Activated CD4-positive, alpha-beta memory T cell treated with anti-CD3 and anti-CD28 coated beads for 36 hours (primary cell): Measurements from ENCODE around the gene DAB1. TPM values are rescaled to one million over a fixed set of nuclear protein-coding genes. Genes with fewer than 3 reads are reported as not detected.
"Not testable (repeated sequence)": the region's sequence is repeated elsewhere in the genome, so short reads cannot be mapped to it uniquely, and the experiment has no call there.

Source experiments
- CTCF ChIA-PET: fragments of 350-600 bp; sonication (Branson Sonifier 250); formaldehyde crosslinking; loops from one replicate; lab custom pipeline; 2021; ENCODE audit warnings: antibody characterized with exemption, inconsistent platforms; lab: Charles Lee
- POLR2A ChIA-PET: fragments of 350-600 bp; sonication (Branson Sonifier 250); formaldehyde crosslinking; loops from one replicate; lab custom pipeline; 2021; ENCODE audit warnings: antibody characterized with exemption; lab: Charles Lee
- DNase-seq: peaks from one replicate; pipeline ENCODE4 v3.0.0-alpha.2; 2020
- H3K27ac Mint-ChIP-seq: one replicate; pipeline ENCODE4 v1.8.0; 2021; ENCODE audit warnings: mixed read lengths
- H3K27me3 Mint-ChIP-seq: one replicate; pipeline ENCODE4 v1.8.0; 2021; ENCODE audit warnings: mixed read lengths
- H3K36me3 Mint-ChIP-seq: one replicate; pipeline ENCODE4 v1.8.0; 2021; ENCODE audit warnings: mixed read lengths
- H3K4me1 Mint-ChIP-seq: one replicate; pipeline ENCODE4 v1.8.0; 2021; ENCODE audit warnings: low read depth, mixed read lengths
- H3K4me3 Mint-ChIP-seq: one replicate; pipeline ENCODE4 v1.8.0; 2021; ENCODE audit warnings: mild to moderate bottlenecking, mixed read lengths
- H3K9me3 Mint-ChIP-seq: one replicate; pipeline ENCODE4 v1.8.0; 2021; ENCODE audit warnings: mixed read lengths
- intact Hi-C: fragments of 100-400 bp; cut with micrococcal nuclease; formaldehyde crosslinking; loops from one replicate; pipeline ENCODE4 v1.15.1; 2023
- total RNA-seq, 2 experiments: library from RNA; stranded (reverse); gene quantifications; one replicate each; pipeline ENCODE4 v1.2.3, GENCODE V29; 2021

The DAB1 gene
- total RNA-seq, 2 experiments from 2014 or later: 0.24 to 0.46 TPM

DNA sequence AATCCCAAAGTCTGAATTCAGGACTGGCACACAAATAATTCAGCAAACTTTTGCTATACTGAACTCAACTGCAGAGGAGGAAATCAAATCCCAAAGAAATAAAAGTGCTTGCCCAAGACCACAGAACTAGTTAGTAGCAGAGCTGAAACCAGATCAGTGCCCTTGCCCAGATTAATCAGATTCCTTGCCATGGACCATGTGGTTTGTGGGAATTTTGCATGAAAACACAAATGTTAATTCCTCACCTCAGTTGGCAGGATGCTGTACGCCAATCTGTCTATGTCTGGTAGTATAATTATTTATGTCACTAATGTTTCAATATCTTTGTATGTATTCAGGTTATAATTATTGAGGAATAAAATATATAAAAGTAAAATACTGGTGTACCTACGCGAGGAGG is 173.8 kb downstream of the DAB1 start:
- intact Hi-C loops: no loop called here
- no peaks in the 10 kb centered on the region for H3K36me3 Mint-ChIP-seq
- no peak for DNase-seq
- ChIA-PET POLR2A (no interaction called here), CTCF (no interaction called here)
- H3K9me3 Mint-ChIP-seq: no peaks in the 10 kb centered on the region
- H3K27ac Mint-ChIP-seq: no peak overlapping the region
- no peaks in the 10 kb centered on the region for H3K4me1 Mint-ChIP-seq
- peaks cover 2% of the 10 kb centered on the region for H3K27me3 Mint-ChIP-seq
- H3K4me3 Mint-ChIP-seq: no peak overlapping the region

DNA sequence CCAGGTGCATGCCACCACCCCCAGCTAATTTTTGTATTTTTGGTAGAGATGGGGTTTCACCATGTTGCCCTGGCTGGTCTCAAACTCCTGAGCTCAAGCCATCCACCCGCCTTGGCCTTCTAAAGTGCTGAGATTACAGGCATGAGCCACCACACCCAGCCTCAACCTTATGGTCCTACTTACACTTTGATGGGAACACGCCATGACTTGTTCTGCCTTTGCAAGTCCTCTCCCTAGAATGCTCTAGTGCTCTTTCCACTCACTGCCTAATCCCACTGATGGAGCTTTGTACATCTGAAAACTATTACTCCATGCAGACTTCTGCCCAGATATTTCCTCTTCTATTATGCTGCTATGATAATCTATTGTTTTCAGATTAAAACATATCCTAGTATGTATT is 174.3 kb downstream of the DAB1 start:
- H3K27ac Mint-ChIP-seq: no peak overlapping the region
- H3K4me3 Mint-ChIP-seq: no peak overlapping the region
- no peaks in the 10 kb centered on the region for H3K4me1 Mint-ChIP-seq
- CTCF ChIA-PET: no interaction called here
- H3K36me3 Mint-ChIP-seq: no peaks in the 10 kb centered on the region
- no peaks in the 10 kb centered on the region for H3K9me3 Mint-ChIP-seq
- H3K27me3 Mint-ChIP-seq: peaks cover 2% of the 10 kb centered on the region
- intact Hi-C loops: no loop called here
- POLR2A ChIA-PET: no interaction called here
- DNase-seq: no peak

DNA sequence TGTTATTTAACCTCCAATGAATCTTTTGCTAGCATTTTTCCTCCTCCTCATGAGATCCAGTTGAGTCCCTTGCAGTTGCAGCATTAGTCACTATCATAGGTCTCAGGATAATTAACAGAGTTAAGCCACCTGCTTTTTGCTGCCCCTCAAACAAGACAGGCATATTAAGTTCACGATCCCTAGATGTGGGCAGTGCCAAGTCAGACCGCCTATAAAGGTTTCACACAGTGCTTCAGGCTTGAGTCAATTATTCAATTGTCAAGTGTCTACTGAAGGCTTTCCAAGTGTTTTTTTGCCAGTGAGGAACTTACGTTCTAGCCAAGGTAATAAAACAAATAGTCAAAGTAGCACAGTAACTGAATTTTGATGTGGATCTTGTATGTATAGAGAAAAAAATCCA is 175.0 kb downstream of the DAB1 start:
- Mint-ChIP-seq H3K4me3 (no peak overlapping the region), H3K27ac (no peak overlapping the region), H3K36me3 (no peaks in the 10 kb centered on the region), H3K9me3 (no peaks in the 10 kb centered on the region), H3K27me3 (peaks cover 2% of the 10 kb centered on the region), H3K4me1 (no peaks in the 10 kb centered on the region)
- ChIA-PET POLR2A (no interaction called here), CTCF (no interaction called here)
- no peak for DNase-seq
- intact Hi-C loops: no loop called here

DNA sequence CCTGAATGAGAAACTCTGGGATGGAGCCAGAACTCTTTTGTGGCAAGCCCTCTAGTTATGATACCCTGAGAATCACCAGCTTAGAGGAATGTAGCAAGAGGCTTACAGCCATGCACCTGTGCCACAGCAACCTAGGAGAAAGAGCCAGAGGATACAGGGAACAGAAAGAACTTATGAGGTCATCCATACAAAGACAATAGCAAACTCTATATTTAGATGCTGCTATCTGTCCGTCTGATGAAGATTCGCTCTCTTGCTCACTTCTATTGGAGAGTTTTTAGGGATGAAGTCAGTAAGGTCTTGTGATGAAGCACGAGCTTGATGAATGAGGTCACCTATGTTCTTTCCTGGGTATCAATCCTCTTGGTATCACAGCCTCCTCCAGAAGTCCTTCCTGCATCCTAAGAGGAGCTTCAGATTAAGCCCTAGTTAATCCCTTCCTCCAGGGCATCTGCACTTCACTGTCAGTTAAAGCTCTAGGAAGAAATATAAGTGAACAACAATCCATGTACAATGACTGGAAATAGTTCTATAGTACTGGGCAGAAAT is 185.6 kb downstream of the DAB1 start:
- H3K27me3 Mint-ChIP-seq: no peaks in the 10 kb centered on the region
- POLR2A ChIA-PET: no interaction called here
- no peak for DNase-seq
- no peaks in the 10 kb centered on the region for H3K36me3 Mint-ChIP-seq
- intact Hi-C loops: no loop called here
- no peak overlapping the region for H3K27ac Mint-ChIP-seq
- CTCF ChIA-PET: no interaction called here
- H3K4me1 Mint-ChIP-seq: no peaks in the 10 kb centered on the region
- H3K4me3 Mint-ChIP-seq: no peak overlapping the region
- no peaks in the 10 kb centered on the region for H3K9me3 Mint-ChIP-seq

DNA sequence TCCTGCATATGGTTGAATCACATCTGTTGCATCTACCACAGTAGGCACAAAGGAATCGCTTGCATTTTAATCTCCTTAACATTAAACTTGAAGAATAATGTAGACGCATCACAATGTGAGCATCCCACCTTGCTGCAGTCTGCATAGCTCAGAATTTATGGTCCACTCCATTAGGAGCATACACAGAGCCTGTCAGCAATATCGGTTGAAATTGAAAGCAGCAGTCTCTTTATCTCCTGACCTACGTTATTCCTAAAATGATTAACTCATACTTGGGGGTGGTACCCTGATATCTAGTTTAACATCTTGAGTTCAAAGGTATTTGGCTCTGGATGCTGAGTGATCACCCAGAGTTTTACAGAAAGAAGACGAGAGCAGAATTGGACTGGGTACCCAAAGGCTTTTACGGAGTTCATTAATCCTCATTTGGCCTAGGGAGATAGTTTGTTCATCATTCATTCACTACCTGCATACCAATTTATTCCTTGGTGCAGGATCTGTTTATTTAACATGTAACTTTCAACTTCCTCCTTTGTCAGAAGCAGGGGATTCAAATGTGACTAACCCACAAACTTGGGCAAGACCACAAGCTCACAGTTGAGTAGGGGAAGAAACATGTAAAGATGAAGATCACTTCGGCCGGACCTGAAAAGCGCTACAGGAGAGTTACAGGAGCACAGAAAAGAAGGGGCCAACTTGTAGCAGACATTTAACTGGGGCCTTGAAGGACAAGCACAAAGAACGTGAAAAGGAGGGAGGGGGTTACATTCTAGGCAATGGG is 187.9 kb downstream of the DAB1 start:
- intact Hi-C loops: no loop called here
- Mint-ChIP-seq H3K27ac (no peak overlapping the region), H3K36me3 (no peaks in the 10 kb centered on the region), H3K4me1 (no peaks in the 10 kb centered on the region), H3K27me3 (no peaks in the 10 kb centered on the region), H3K9me3 (no peaks in the 10 kb centered on the region), H3K4me3 (no peak overlapping the region)
- DNase-seq: no peak
- ChIA-PET POLR2A (no interaction called here), CTCF (interaction anchor here (0.6 kb wide), 1 partner anchor 70 kb away, joined by 5 read pairs; no protein-coding TSS in a partner anchor)

- intact Hi-C loops: no loop called here
- CTCF ChIA-PET: no interaction called here
- no peak overlapping the region for H3K27ac Mint-ChIP-seq
Measured at GRCh38 chr1:57234459-57234858, 189.4 kb downstream of the DAB1 start.

DNA sequence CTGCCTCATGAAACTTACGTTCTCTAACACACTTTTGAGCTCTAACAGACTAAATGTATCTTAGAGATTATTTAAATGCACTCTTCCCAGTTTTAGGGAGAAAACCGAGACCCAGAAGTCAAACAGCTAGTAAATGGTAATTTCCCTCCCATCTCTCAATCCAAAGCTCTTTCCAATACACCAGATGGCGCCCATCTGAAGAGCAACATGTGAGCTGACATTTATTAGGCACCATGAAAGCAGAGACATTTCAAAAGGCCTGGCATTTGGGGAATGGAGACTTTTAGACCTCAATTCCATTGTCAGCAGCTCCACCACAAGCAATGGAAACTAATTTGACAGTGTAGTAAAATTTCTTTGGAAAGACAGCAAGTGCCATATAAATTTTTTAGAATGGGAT is 191.4 kb downstream of the DAB1 start:
- no peaks in the 10 kb centered on the region for H3K9me3 Mint-ChIP-seq
- CTCF ChIA-PET: no interaction called here
- no peaks in the 10 kb centered on the region for H3K4me1 Mint-ChIP-seq
- intact Hi-C loops: no loop called here
- POLR2A ChIA-PET: no interaction called here
- no peak overlapping the region for H3K27ac Mint-ChIP-seq
- H3K4me3 Mint-ChIP-seq: no peak overlapping the region
- DNase-seq: no peak
- H3K36me3 Mint-ChIP-seq: no peaks in the 10 kb centered on the region
- no peaks in the 10 kb centered on the region for H3K27me3 Mint-ChIP-seq

More at GRCh38 chr1:57234459-57234858, 189.4 kb downstream of the DAB1 start:
- no peaks in the 10 kb centered on the region for H3K27me3 Mint-ChIP-seq
- H3K9me3 Mint-ChIP-seq: no peaks in the 10 kb centered on the region
- H3K36me3 Mint-ChIP-seq: no peaks in the 10 kb centered on the region
- POLR2A ChIA-PET: no interaction called here
- H3K4me3 Mint-ChIP-seq: no peak overlapping the region
- no peaks in the 10 kb centered on the region for H3K4me1 Mint-ChIP-seq
- DNase-seq: no peak

GRCh38 chr1:57229998-57230397 is 193.9 kb downstream of the DAB1 start:
- Mint-ChIP-seq H3K4me1 (no peaks in the 10 kb centered on the region), H3K27me3 (no peaks in the 10 kb centered on the region), H3K9me3 (no peaks in the 10 kb centered on the region), H3K4me3 (no peak overlapping the region), H3K27ac (no peak overlapping the region), H3K36me3 (no peaks in the 10 kb centered on the region)
- ChIA-PET POLR2A (no interaction called here), CTCF (no interaction called here)
- intact Hi-C loops: no loop called here
- DNase-seq: no peak

- Mint-ChIP-seq H3K27me3 (no peaks in the 10 kb centered on the region), H3K27ac (no peak overlapping the region), H3K4me3 (no peak overlapping the region), H3K36me3 (no peaks in the 10 kb centered on the region), H3K9me3 (no peaks in the 10 kb centered on the region), H3K4me1 (no peaks in the 10 kb centered on the region)
- ChIA-PET POLR2A (no interaction called here), CTCF (no interaction called here)
- intact Hi-C loops: no loop called here
- no peak for DNase-seq
Measured at GRCh38 chr1:57229076-57229475, 194.8 kb downstream of the DAB1 start.

DNA sequence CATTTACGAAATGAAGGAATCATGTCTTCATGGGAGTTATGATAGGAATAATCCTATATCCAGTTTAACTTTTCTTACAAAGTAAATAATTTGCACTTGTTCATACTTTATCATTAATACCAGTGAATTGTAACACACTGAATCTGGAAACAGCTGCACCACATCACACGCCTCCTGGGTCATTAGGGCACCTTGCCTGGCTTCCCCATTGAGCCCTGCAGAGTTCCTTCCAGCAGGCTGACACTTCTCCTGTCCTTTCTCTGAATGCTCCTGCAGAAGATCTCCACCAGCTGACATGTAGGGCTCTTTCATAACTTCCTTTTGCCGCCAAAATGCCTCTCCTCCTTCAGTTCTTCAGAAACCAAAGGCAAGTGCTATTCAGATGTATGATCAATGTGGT is 201.1 kb downstream of the DAB1 start:
- CTCF ChIA-PET: no interaction called here

GRCh38 chr1:57222307-57222706 is 201.6 kb downstream of the DAB1 start:
- intact Hi-C loops: no loop called here
- ChIA-PET POLR2A (no interaction called here), CTCF (no interaction called here)
- Mint-ChIP-seq H3K27me3 (no peaks in the 10 kb centered on the region), H3K4me1 (no peaks in the 10 kb centered on the region), H3K36me3 (no peaks in the 10 kb centered on the region), H3K4me3 (no peak overlapping the region), H3K9me3 (no peaks in the 10 kb centered on the region), H3K27ac (no peak overlapping the region)
- DNase-seq: no peak

More for the DNA sequence above, 201.1 kb downstream of the DAB1 start:
- POLR2A ChIA-PET: no interaction called here
- Mint-ChIP-seq H3K36me3 (no peaks in the 10 kb centered on the region), H3K4me1 (no peaks in the 10 kb centered on the region), H3K9me3 (no peaks in the 10 kb centered on the region), H3K27me3 (no peaks in the 10 kb centered on the region), H3K27ac (no peak overlapping the region), H3K4me3 (no peak overlapping the region)
- intact Hi-C loops: no loop called here
- DNase-seq: no peak

DNA sequence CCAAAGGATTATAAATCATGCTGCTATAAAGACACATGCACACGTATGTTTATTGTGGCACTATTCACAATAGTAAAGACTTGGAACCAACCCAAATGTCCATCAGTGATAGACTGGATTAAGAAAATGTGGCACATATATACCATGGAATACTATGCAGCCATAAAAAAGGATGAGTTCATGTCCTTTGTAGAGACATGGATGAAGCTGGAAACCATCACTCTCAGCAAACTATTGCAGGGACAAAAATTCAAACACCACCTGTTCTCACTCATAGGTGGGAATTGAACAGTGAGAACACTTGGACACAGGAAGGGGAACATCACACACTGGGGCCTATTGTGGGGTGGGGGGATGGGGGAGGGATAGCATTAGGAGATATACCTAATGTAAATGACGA is 203.0 kb downstream of the DAB1 start:
- CTCF ChIA-PET, H3K9me3 Mint-ChIP-seq, H3K27me3 Mint-ChIP-seq, H3K4me1 Mint-ChIP-seq, DNase-seq, H3K4me3 Mint-ChIP-seq, H3K27ac Mint-ChIP-seq, intact Hi-C loops, POLR2A ChIA-PET, H3K36me3 Mint-ChIP-seq: not testable (repeated sequence)

DNA sequence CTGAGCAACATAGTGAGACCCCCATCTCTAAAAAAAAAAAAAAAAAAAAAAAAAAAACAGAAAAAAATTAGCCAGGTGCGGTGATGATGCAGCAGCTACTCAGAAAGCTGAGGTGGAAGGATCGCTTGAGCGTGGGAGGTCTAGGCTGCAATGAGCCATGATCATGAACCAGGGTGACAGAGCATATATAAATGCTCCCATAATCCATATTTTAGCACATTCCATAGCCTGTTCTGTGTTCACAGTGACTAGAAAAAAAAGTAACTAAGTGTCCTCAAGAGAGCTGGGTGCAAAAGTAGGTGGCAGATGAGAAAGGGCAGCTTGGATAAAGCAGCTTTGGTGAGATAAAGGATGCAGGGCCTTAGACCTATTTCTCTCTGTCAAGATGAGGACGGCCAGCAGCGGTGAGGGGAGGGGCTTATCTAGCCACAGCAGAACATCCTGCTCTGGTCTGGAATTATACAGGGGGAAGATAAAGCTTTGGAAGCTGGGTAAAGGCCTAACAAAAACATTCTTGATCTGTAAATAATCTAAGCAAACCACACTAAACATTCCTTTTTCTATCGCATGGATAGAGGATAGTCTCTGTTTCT is 205.3 kb downstream of the DAB1 start:
- H3K4me3 Mint-ChIP-seq: no peak overlapping the region
- intact Hi-C loops: no loop called here
- H3K27ac Mint-ChIP-seq: no peak overlapping the region
- H3K36me3 Mint-ChIP-seq: no peaks in the 10 kb centered on the region
- DNase-seq: no peak
- ChIA-PET POLR2A (no interaction called here), CTCF (no interaction called here)
- H3K9me3 Mint-ChIP-seq: no peaks in the 10 kb centered on the region
- H3K27me3 Mint-ChIP-seq: no peaks in the 10 kb centered on the region
- no peaks in the 10 kb centered on the region for H3K4me1 Mint-ChIP-seq
